HepG2 (cell line): ENCODE measurements around the gene RARA. TPM values are rescaled to one million over a fixed set of nuclear protein-coding genes. Genes with fewer than 3 reads are reported as not detected.

Source experiments
- CC2D1A ChIP-seq: sonication (generic); formaldehyde crosslinking; IDR thresholded peaks from 2 replicates; pipeline ENCODE4 v1.8.1; 2023; ENCODE audit warnings: mild to moderate bottlenecking, missing genetic modification reagents
- CHD2 ChIP-seq: IDR thresholded peaks from 2 replicates; pipeline ENCODE4 v1.6.1; 2011; ENCODE audit warnings: low read depth, low read length, improper control_type of control experiment
- CREB3 ChIP-seq: sonication (generic); formaldehyde crosslinking; IDR thresholded peaks from 2 replicates; pipeline ENCODE4 v1.5.0; 2020; ENCODE audit warnings: missing genetic modification reagents
- GATAD2A ChIP-seq: IDR thresholded peaks from 2 replicates; pipeline ENCODE4 v1.6.1; 2016
- HNRNPLL ChIP-seq: fragments of 200-400 bp; formaldehyde crosslinking; IDR thresholded peaks from 2 replicates; pipeline ENCODE4 v1.6.1; 2017; ENCODE audit warnings: mild to moderate bottlenecking, low read depth, low read length; ENCODE audit not compliant: poor library complexity, severe bottlenecking
- HOXD1 ChIP-seq: sonication (generic); formaldehyde crosslinking; IDR thresholded peaks from 2 replicates; pipeline ENCODE4 v1.5.0; 2020; ENCODE audit warnings: missing genetic modification reagents
- IKZF5 ChIP-seq: IDR thresholded peaks from 2 replicates; pipeline ENCODE4 v1.6.1; 2018; ENCODE audit warnings: missing genetic modification reagents, mild to moderate bottlenecking, missing compliant biosample characterization
- MED8 ChIP-seq: sonication (generic); formaldehyde crosslinking; IDR thresholded peaks from 2 replicates; pipeline ENCODE4 v1.8.1; 2023; ENCODE audit warnings: mild to moderate bottlenecking, missing genetic modification reagents; ENCODE audit not compliant: insufficient replicate concordance
- NFYB ChIP-seq: sonication (generic); formaldehyde crosslinking; IDR thresholded peaks from 2 replicates; pipeline ENCODE4 v1.4.0; 2020; ENCODE audit warnings: missing genetic modification reagents
- PPARG ChIP-seq: conservative IDR thresholded peaks from 2 replicates; pipeline ENCODE4 v1.6.1; 2016; ENCODE audit warnings: missing biosample characterization, missing genetic modification reagents
- REST ChIP-seq, 2 experiments: IDR thresholded peaks; 2 replicates each; pipeline ENCODE4 v1.6.1; 2011 to 2012; ENCODE audit warnings: low read length in 2 of 2, borderline replicate concordance in 1 of 2, low read depth in 1 of 2, mild to moderate bottlenecking in 1 of 2, moderate library complexity in 1 of 2
- ZBTB21 ChIP-seq: sonication (generic); formaldehyde crosslinking; IDR thresholded peaks from 2 replicates; pipeline ENCODE4 v1.4.0; 2020; ENCODE audit warnings: missing genetic modification reagents
- ZBTB26 ChIP-seq: IDR thresholded peaks from 2 replicates; pipeline ENCODE4 v1.6.1; 2016; ENCODE audit warnings: missing compliant biosample characterization, missing genetic modification reagents, borderline replicate concordance
- ZNF501 ChIP-seq: sonication (generic); formaldehyde crosslinking; IDR thresholded peaks from 2 replicates; pipeline ENCODE4 v1.5.1; 2020; ENCODE audit warnings: mild to moderate bottlenecking, moderate library complexity, missing genetic modification reagents
- ZNF550 ChIP-seq: sonication (generic); formaldehyde crosslinking; IDR thresholded peaks from 2 replicates; pipeline ENCODE4 v1.4.0; 2020; ENCODE audit warnings: mild to moderate bottlenecking, missing genetic modification reagents, borderline replicate concordance
- ZNF556 ChIP-seq: sonication (generic); formaldehyde crosslinking; IDR thresholded peaks from 2 replicates; pipeline ENCODE4 v1.4.0; 2020; ENCODE audit warnings: mild to moderate bottlenecking, missing genetic modification reagents, borderline replicate concordance
- ZNF672 ChIP-seq: sonication (generic); formaldehyde crosslinking; IDR thresholded peaks from 2 replicates; pipeline ENCODE4 v1.8.1; 2022; ENCODE audit warnings: missing genetic modification reagents
- ZSCAN9 ChIP-seq: IDR thresholded peaks from 2 replicates; pipeline ENCODE4 v1.6.1; 2016; ENCODE audit warnings: borderline replicate concordance
- polyA plus RNA-seq, 8 experiments: library from polyadenylated mRNA; depleted of rRNA in 3 of 8; stranded (reverse) in 7 of 8; unstranded in 1 of 8; fragments of >200 nt; fragmentation: Illumina TruSeq in 4 of 8; extraction: Trizol in 4 of 8; gene quantifications; 2 replicates each; pipeline versions ENCODE4 v1.2.1 to v1.2.3, GENCODE V29; 2011 to 2016; ENCODE audit warnings: low read depth in 4 of 8, missing spikeins in 1 of 8, mixed read lengths in 1 of 8; ENCODE audit not compliant: insufficient read depth in 1 of 8
- total RNA-seq, 5 experiments: library from RNA; depleted of rRNA; stranded (reverse); fragments of >200 nt; fragmentation: Illumina TruSeq; extraction: Trizol; gene quantifications; 2 replicates each; pipeline ENCODE4 v1.2.3, GENCODE V29; 2016; ENCODE audit warnings: low read depth in 1 of 5
- TF ChIP-seq, protein P1 (sequence below): sonication (generic); formaldehyde crosslinking; IDR thresholded peaks from 2 replicates; pipeline ENCODE4 v1.4.0; 2020; ENCODE audit warnings: mild to moderate bottlenecking, missing genetic modification reagents
- TF ChIP-seq, protein P2 (sequence below): sonication (generic); formaldehyde crosslinking; IDR thresholded peaks from 2 replicates; pipeline ENCODE4 v1.4.0; 2020; ENCODE audit warnings: mild to moderate bottlenecking, missing genetic modification reagents
- TF ChIP-seq, protein P3 (sequence below): sonication (generic); formaldehyde crosslinking; IDR thresholded peaks from 2 replicates; pipeline ENCODE4 v1.5.0; 2020; ENCODE audit warnings: missing genetic modification reagents

RARA gene
- total and polyA plus RNA-seq, 2 of the 13 experiments (the other 11 are each of a cell fraction or from before 2014, with no cell fraction given), result 6.4 to 8.6 TPM

DNA sequence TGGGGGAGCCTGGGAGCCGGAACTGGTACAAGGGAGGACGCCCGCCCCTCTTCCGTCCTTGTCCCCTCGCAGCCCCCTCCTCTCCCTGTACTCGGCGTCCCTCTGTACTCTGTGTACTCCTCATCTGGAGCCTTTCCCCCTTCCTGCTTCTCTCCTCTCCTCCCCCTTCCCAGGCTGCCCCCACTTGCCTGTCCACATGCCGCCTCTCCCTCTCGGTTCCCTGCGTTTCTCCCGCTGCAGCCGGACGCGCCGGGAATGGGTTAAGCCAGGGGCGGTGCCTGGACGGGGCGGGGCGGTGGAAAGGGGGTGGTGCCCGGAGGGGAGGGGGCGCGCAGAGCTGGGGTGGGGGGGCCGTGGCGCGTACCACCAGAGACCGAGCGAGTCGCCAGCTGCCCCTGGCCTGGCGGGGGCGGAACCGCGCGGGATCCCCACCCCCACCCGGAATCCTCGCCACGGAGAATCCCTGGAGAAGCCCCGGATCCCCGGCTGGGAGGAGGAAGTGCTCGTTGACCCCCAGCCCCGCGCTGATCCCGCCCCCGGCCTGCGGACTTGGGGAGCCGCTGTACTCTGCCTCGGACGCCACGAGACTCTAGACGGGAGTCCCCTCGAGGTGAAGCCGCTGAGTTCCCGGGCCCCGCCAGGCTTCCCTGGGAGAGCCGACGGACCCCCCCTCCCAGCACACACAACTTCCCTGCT is 33.0 kb downstream of the RARA start (continued):
- TF ChIP-seq REST (IDR thresholded peaks at IDR 0.05; ENCODE audit: borderline replicate concordance in 1 of 2, low read depth in 1 of 2, low read length in 2 of 2), result no peak
- TF ChIP-seq HOXD1 (CRISPR knock-in tag), result no peak
- no peak for TF ChIP-seq PPARG (CRISPR knock-in tag)
- TF ChIP-seq ZBTB21, result peak; percentile 28; the same call in 1 of the 2 replicates
- TF ChIP-seq, protein P1, sequence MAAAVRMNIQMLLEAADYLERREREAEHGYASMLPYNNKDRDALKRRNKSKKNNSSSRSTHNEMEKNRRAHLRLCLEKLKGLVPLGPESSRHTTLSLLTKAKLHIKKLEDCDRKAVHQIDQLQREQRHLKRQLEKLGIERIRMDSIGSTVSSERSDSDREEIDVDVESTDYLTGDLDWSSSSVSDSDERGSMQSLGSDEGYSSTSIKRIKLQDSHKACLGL (CRISPR knock-in tag), result no peak; the same call in 1 of the 2 replicates
- no peak for TF ChIP-seq CHD2
- TF ChIP-seq MED8 (CRISPR knock-in tag), result peak; percentile 6
- peak; percentile 18; the same call in 1 of the 2 replicates for TF ChIP-seq ZSCAN9
- TF ChIP-seq ZNF672 (CRISPR knock-in tag), result no peak
- TF ChIP-seq CREB3 (CRISPR knock-in tag), result no peak
- TF ChIP-seq IKZF5 (CRISPR knock-in tag), result no peak; the same call in 1 of the 2 replicates
- no peak for TF ChIP-seq CC2D1A
- TF ChIP-seq, protein P2, sequence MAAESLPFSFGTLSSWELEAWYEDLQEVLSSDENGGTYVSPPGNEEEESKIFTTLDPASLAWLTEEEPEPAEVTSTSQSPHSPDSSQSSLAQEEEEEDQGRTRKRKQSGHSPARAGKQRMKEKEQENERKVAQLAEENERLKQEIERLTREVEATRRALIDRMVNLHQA (CRISPR knock-in tag), result no peak
- TF ChIP-seq HNRNPLL, result peak; percentile 41
- TF ChIP-seq ZNF550, result no peak
- peak; percentile 74 for TF ChIP-seq GATAD2A (CRISPR knock-in tag)
- TF ChIP-seq ZNF501 (CRISPR knock-in tag), result no peak
- no peak for TF ChIP-seq NFYB (CRISPR knock-in tag)
- no peak for TF ChIP-seq ZBTB26 (CRISPR knock-in tag)
- no peak for TF ChIP-seq ZNF556 (CRISPR knock-in tag)
- TF ChIP-seq, protein P3, sequence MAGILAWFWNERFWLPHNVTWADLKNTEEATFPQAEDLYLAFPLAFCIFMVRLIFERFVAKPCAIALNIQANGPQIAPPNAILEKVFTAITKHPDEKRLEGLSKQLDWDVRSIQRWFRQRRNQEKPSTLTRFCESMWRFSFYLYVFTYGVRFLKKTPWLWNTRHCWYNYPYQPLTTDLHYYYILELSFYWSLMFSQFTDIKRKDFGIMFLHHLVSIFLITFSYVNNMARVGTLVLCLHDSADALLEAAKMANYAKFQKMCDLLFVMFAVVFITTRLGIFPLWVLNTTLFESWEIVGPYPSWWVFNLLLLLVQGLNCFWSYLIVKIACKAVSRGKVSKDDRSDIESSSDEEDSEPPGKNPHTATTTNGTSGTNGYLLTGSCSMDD (CRISPR knock-in tag), result no peak
